Neural cell (in vitro differentiated cells): ENCODE results near the gene CREBBP. TPM values are rescaled to one million over a fixed set of nuclear protein-coding genes. Genes with fewer than 3 reads are reported as not detected.

ENCODE experiments used
- H2AFZ ChIP-seq: fragments of 200-600, 300-800 bp; sonication (generic), shearing (Covaris generic); 2 replicates; pipeline ENCODE4 v1.6.0; 2014; ENCODE audit warnings: low read depth, mild to moderate bottlenecking, antibody characterized with exemption, low read length, moderate library complexity
- H3F3A ChIP-seq: fragments of 200-600 bp; shearing (Covaris generic); 2 replicates; pipeline ENCODE4 v1.6.1; 2016; ENCODE audit warnings: mild to moderate bottlenecking, moderate library complexity, mixed read lengths, antibody characterized with exemption, low read length; ENCODE audit not compliant: insufficient read depth, poor library complexity, severe bottlenecking
- H3K27ac ChIP-seq: fragments of 200-600, 300-800 bp; sonication (generic), shearing (Covaris generic); 2 replicates; pipeline ENCODE4 v1.5.1; 2014; ENCODE audit warnings: mild to moderate bottlenecking, low read length, moderate library complexity
- H3K27me3 ChIP-seq: fragments of 300-800, 200-600 bp; sonication (generic), shearing (Covaris generic); 2 replicates; pipeline ENCODE4 v1.6.0; 2014; ENCODE audit warnings: mild to moderate bottlenecking, low read depth, low read length, moderate library complexity; ENCODE audit not compliant: insufficient read depth
- H3K36me3 ChIP-seq: fragments of 300-800, 200-600 bp; sonication (generic), shearing (Covaris generic); 2 replicates; pipeline ENCODE4 v1.5.1; 2014; ENCODE audit warnings: mild to moderate bottlenecking, antibody characterized with exemption, low read length, moderate library complexity; ENCODE audit not compliant: insufficient read depth
- H3K4me2 ChIP-seq: fragments of 300-800, 200-600 bp; sonication (generic), shearing (Covaris generic); 2 replicates; pipeline ENCODE4 v1.6.0; 2014; ENCODE audit warnings: mild to moderate bottlenecking, low read length
- H3K4me3 ChIP-seq: fragments of 300-800, 200-600 bp; sonication (generic), shearing (Covaris generic); 2 replicates; pipeline ENCODE4 v1.5.1; 2014; ENCODE audit warnings: mild to moderate bottlenecking, low read length, moderate library complexity
- H3K79me2 ChIP-seq: fragments of 200-600 bp; shearing (Covaris generic); replicated peaks from 2 replicates; pipeline ENCODE4 v1.6.0; 2014; ENCODE audit warnings: mild to moderate bottlenecking, low read length, moderate library complexity; ENCODE audit not compliant: insufficient read depth
- H3K9ac ChIP-seq: fragments of 300-800, 200-600 bp; sonication (generic), shearing (Covaris generic); 2 replicates; pipeline ENCODE4 v1.6.1; 2016; ENCODE audit warnings: mild to moderate bottlenecking, low read length, mixed read lengths
- H3K9me2 ChIP-seq: fragments of 200-600 bp; shearing (Covaris generic); 2 replicates; pipeline ENCODE4 v1.6.1; 2016; ENCODE audit warnings: mild to moderate bottlenecking, low read length, mixed read lengths; ENCODE audit not compliant: insufficient read depth
- H3K9me3 ChIP-seq: fragments of 200-600, 300-800 bp; sonication (generic), shearing (Covaris generic); 2 replicates; pipeline ENCODE4 v1.6.1; 2016; ENCODE audit warnings: mild to moderate bottlenecking, mixed run types, low read length, moderate library complexity, mixed read lengths
- H4K20me1 ChIP-seq: fragments of 200-600 bp; shearing (Covaris generic); 2 replicates; pipeline ENCODE4 v1.6.1; 2016; ENCODE audit warnings: mild to moderate bottlenecking, mixed run types; ENCODE audit not compliant: insufficient read depth
- CTCF ChIP-seq: fragments of 450-650 bp; IDR thresholded peaks from 2 replicates; pipeline ENCODE4 v1.5.1; 2014; ENCODE audit warnings: antibody characterized with exemption, mild to moderate bottlenecking, moderate library complexity; ENCODE audit not compliant: poor library complexity, severe bottlenecking
- EP300 ChIP-seq: fragments of 450-650 bp; conservative IDR thresholded peaks from 2 replicates; pipeline ENCODE4 v1.6.1; 2014; ENCODE audit warnings: antibody characterized with exemption, mild to moderate bottlenecking, moderate library complexity; ENCODE audit not compliant: poor library complexity, severe bottlenecking
- EZH2 ChIP-seq: fragments of 200-600, 300-800 bp; shearing (Covaris generic), sonication (generic); IDR thresholded peaks from 2 replicates; pipeline ENCODE4 v1.6.1; 2014; ENCODE audit warnings: antibody characterized with exemption, low read length, borderline replicate concordance, mild to moderate bottlenecking; ENCODE audit not compliant: insufficient read depth, poor library complexity, severe bottlenecking
- MXI1 ChIP-seq: fragments of 450-650 bp; conservative IDR thresholded peaks from 2 replicates; pipeline ENCODE4 v1.6.1; 2014; ENCODE audit warnings: antibody characterized with exemption, mild to moderate bottlenecking; ENCODE audit not compliant: poor library complexity, severe bottlenecking
- POLR2AphosphoS5 ChIP-seq: IDR thresholded peaks from 2 replicates; pipeline ENCODE4 v1.6.1; 2012
- RAD21 ChIP-seq: fragments of 450-650 bp; conservative IDR thresholded peaks from 2 replicates; pipeline ENCODE4 v1.6.1; 2014; ENCODE audit warnings: antibody characterized with exemption, mild to moderate bottlenecking, moderate library complexity
- REST ChIP-seq: IDR thresholded peaks from 2 replicates; pipeline ENCODE4 v1.6.1; 2012; ENCODE audit warnings: borderline replicate concordance
- SMC3 ChIP-seq: fragments of 450-650 bp; conservative IDR thresholded peaks from 2 replicates; pipeline ENCODE4 v1.6.1; 2014; ENCODE audit warnings: antibody characterized with exemption, mild to moderate bottlenecking, moderate library complexity; ENCODE audit not compliant: poor library complexity
- TAF1 ChIP-seq: IDR thresholded peaks from 2 replicates; pipeline ENCODE4 v1.6.1; 2012; ENCODE audit warnings: low read depth
- polyA plus RNA-seq: library from polyadenylated mRNA; depleted of rRNA; stranded (reverse); fragments of >200 nt; gene quantifications from 2 replicates; pipeline ENCODE4 v1.2.3, GENCODE V29; 2014

The CREBBP gene
- polyA plus RNA-seq, 1 donor from 2014 or later = 3.3 TPM

- no peaks in the 10 kb centered on the region for H3K9me2 ChIP-seq
- no peak overlapping the region for H2AFZ ChIP-seq
- no peak for TF ChIP-seq EP300
- TF ChIP-seq MXI1 = no peak
- no peak for TF ChIP-seq CTCF
- TF ChIP-seq RAD21 = no peak
- TF ChIP-seq REST = no peak
- TF ChIP-seq POLR2AphosphoS5 = no peak
- no peak for TF ChIP-seq SMC3
- no peak for TF ChIP-seq EZH2
- TF ChIP-seq TAF1 = no peak
- peaks cover 81% of the 10 kb centered on the region for H3K79me2 ChIP-seq
- H3K27ac ChIP-seq = no peak overlapping the region
- no peaks in the 10 kb centered on the region for H4K20me1 ChIP-seq
- H3K9me3 ChIP-seq = no peaks in the 10 kb centered on the region
- no peaks in the 10 kb centered on the region for H3K36me3 ChIP-seq
- no peak overlapping the region for H3K4me2 ChIP-seq
- no peak overlapping the region for H3K4me3 ChIP-seq
- no peaks in the 10 kb centered on the region for H3K27me3 ChIP-seq
- H3F3A ChIP-seq = no peaks in the 10 kb centered on the region
- H3K9ac ChIP-seq = no peak overlapping the region
Observed at GRCh38 chr16:3797904-3798811, 82.4 kb downstream of the CREBBP start.

- Histone ChIP-seq H3K9ac (no peak overlapping the region), H2AFZ (no peak overlapping the region), H3K79me2 (peaks cover 81% of the 10 kb centered on the region), H3F3A (no peaks in the 10 kb centered on the region), H3K27ac (no peak overlapping the region), H3K9me3 (no peaks in the 10 kb centered on the region), H3K27me3 (no peaks in the 10 kb centered on the region), H3K9me2 (no peaks in the 10 kb centered on the region), H4K20me1 (no peaks in the 10 kb centered on the region), H3K4me3 (no peak overlapping the region), H3K36me3 (no peaks in the 10 kb centered on the region), H3K4me2 (no peak overlapping the region)
- TF ChIP-seq CTCF (no peak), EZH2 (no peak), REST (no peak), TAF1 (no peak), MXI1 (no peak), RAD21 (no peak), SMC3 (no peak), POLR2AphosphoS5 (no peak), EP300 (no peak)
Observed at GRCh38 chr16:3797473-3797872, 83.0 kb downstream of the CREBBP start.
